ENCODE results near the gene TAAR6.
"Not testable (repeated sequence)": the region's sequence is repeated elsewhere in the genome, so short reads cannot be mapped to it uniquely, and the experiment has no call there.

The TAAR6 gene

GRCh38 chr6:132592855-132593254 lies 22.7 kb downstream of the TAAR6 start:
- DNase-seq, result no peak

GRCh38 chr6:132596201-132596600 lies 26.1 kb downstream of the TAAR6 start:
- DNase-seq, result no peak

GRCh38 chr6:132598473-132598872 lies 28.4 kb downstream of the TAAR6 start:
- DNase-seq, result no peak

GRCh38 chr6:132600900-132601299 lies 30.8 kb downstream of the TAAR6 start:
- DNase-seq, result not testable (repeated sequence)

GRCh38 chr6:132604635-132605152 lies 34.6 kb downstream of the TAAR6 start:
- DNase-seq, result no peak

GRCh38 chr6:132607544-132608233 lies 37.6 kb downstream of the TAAR6 start:
- no peak for DNase-seq

- no peak for DNase-seq
These were observed 41.5 kb downstream of the TAAR6 start for GRCh38 chr6:132611616-132612015.

GRCh38 chr6:132612449-132613108 lies 42.5 kb downstream of the TAAR6 start:
- no peak for DNase-seq

- no peak for DNase-seq
These were observed 44.4 kb downstream of the TAAR6 start for GRCh38 chr6:132614554-132614953.

GRCh38 chr6:132616677-132617076 lies 46.6 kb downstream of the TAAR6 start:
- no peak for DNase-seq
